Thoracic aorta (tissue), 2 donors: ENCODE results near the gene MADD. TPM values are rescaled to one million over a fixed set of nuclear protein-coding genes. Genes with fewer than 3 reads are reported as not detected.

Source experiments
- ATAC-seq: fragments of 150-250 bp; one replicate; pipeline ENCODE4 v1.8.0; 2017; ENCODE audit warnings: low read depth; ENCODE audit not compliant: insufficient number of reproducible peaks, low FRiP score
- DNase-seq: peaks from one replicate; pipeline ENCODE4 v3.0.0-alpha.2; 2020; ENCODE audit warnings: low spot score
- H3K27ac ChIP-seq, 2 donors: fragments of 200-600 bp; sonication (generic); 1 replicate in 1 of 2; 2 replicates in 1 of 2; pipeline ENCODE4 v1.5.1; 2016; ENCODE audit warnings: mild to moderate bottlenecking in 2 of 2, moderate library complexity in 2 of 2
- H3K27me3 ChIP-seq: fragments of 200-600 bp; sonication (generic); replicated peaks from 2 replicates; pipeline ENCODE4 v1.6.0; 2016; ENCODE audit warnings: mild to moderate bottlenecking; ENCODE audit not compliant: insufficient read depth
- H3K36me3 ChIP-seq: fragments of 200-600 bp; sonication (generic); one replicate; pipeline ENCODE4 v1.5.1; 2016
- H3K4me1 ChIP-seq, 2 donors: fragments of 200-600 bp; sonication (generic); 1 replicate in 1 of 2; 2 replicates in 1 of 2; pipeline versions ENCODE4 v1.5.1 to v1.6.0; 2016; ENCODE audit warnings: low read depth in 2 of 2, mild to moderate bottlenecking in 1 of 2; ENCODE audit not compliant: control insufficient read depth in 1 of 2
- H3K4me3 ChIP-seq: fragments of 200-600 bp; sonication (generic); 2 replicates; pipeline ENCODE4 v1.5.1; 2016; ENCODE audit warnings: mild to moderate bottlenecking
- H3K9me3 ChIP-seq: fragments of 200-600 bp; sonication (generic); 2 replicates; pipeline ENCODE4 v1.5.1; 2016
- total RNA-seq, 2 donors: library from RNA; depleted of rRNA; stranded (reverse); fragments of >200 nt; gene quantifications; one replicate each; pipeline versions ENCODE4 v1.1.0 to v1.2.3, GENCODE V29; 2016
- TF ChIP-seq, protein P1 (sequence below): fragments of 200-600 bp; sonication (generic); IDR thresholded peaks from one replicate; pipeline ENCODE4 v1.5.1; 2019; ENCODE audit warnings: antibody characterized with exemption

Gene MADD
- total RNA-seq, 2 donors from 2014 or later = 58.9 to 74.3 TPM

DNA sequence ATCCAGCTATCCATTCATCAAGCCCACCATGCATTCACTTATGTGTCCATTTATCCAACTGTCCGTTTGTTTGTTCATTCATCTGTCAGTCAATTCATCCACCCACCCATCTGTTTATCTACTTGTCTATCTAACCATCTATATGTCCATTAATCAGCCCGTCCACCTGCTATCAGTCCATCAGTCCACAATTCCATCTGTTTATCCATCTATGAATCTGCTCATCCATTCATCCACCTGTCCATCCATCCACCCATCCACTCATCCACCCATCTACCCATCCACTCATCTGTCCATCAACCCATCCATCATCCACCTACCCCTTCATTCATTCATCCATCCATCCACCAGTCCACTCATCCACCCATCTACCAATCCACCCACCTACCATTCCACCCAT, 109.4 kb downstream of the MADD start:
- TF ChIP-seq, protein P1, sequence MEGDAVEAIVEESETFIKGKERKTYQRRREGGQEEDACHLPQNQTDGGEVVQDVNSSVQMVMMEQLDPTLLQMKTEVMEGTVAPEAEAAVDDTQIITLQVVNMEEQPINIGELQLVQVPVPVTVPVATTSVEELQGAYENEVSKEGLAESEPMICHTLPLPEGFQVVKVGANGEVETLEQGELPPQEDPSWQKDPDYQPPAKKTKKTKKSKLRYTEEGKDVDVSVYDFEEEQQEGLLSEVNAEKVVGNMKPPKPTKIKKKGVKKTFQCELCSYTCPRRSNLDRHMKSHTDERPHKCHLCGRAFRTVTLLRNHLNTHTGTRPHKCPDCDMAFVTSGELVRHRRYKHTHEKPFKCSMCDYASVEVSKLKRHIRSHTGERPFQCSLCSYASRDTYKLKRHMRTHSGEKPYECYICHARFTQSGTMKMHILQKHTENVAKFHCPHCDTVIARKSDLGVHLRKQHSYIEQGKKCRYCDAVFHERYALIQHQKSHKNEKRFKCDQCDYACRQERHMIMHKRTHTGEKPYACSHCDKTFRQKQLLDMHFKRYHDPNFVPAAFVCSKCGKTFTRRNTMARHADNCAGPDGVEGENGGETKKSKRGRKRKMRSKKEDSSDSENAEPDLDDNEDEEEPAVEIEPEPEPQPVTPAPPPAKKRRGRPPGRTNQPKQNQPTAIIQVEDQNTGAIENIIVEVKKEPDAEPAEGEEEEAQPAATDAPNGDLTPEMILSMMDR = no peak
- no peak for DNase-seq

More for the DNA sequence above, 109.4 kb downstream of the MADD start:
- Histone ChIP-seq H3K4me3 (no peak overlapping the region), H3K4me1 (no peaks in the 10 kb centered on the region), H3K27me3 (no peaks in the 10 kb centered on the region), H3K27ac (no peak overlapping the region), H3K9me3 (no peaks in the 10 kb centered on the region), H3K36me3 (no peaks in the 10 kb centered on the region)
- no peak for ATAC-seq

Other genes starting within 250 kb of the MADD start
- 100 to 1,000 TPM; 122 to 164 TPM for gene ARFGAP2, start 93.3 kb upstream of the MADD start, total RNA-seq
- gene PACSIN3, start 83.7 kb upstream of the MADD start, total RNA-seq = 10 to 100 TPM; 30.3 to 44.4 TPM
- gene DDB2, start 55.2 kb upstream of the MADD start, total RNA-seq = 10 to 100 TPM; 45.6 to 69.7 TPM
- gene ACP2, start 21.3 kb upstream of the MADD start, total RNA-seq = 10 to 100 TPM; 39.4 to 59.7 TPM
- 10 to 100 TPM; 11.6 to 20.4 TPM for gene NR1H3, start 12.1 kb upstream of the MADD start, total RNA-seq
- gene MYBPC3, start 82.6 kb downstream of the MADD start, total RNA-seq = not detected
- 10 to 100 TPM; 35.0 to 44.4 TPM for gene SPI1, start 108.4 kb downstream of the MADD start, total RNA-seq
- 100 to 1,000 TPM in 1 of 2 donors, 10 to 100 TPM in 1; 97.7 to 163 TPM for gene SLC39A13, start 138.5 kb downstream of the MADD start, total RNA-seq
- 100 to 1,000 TPM; 122 to 160 TPM for gene PSMC3, start 156.3 kb downstream of the MADD start, total RNA-seq
- gene RAPSN, start 179.0 kb downstream of the MADD start, total RNA-seq = under 1 TPM in 1 of 2 donors, not detected in 1; 0.41 TPM